Activated CD8-positive, alpha-beta memory T cell treated with anti-CD3 and anti-CD28 coated beads, Interleukin-2, amount 50 U/mL, for 48 hours (primary cell): ENCODE results near the gene CYLD.
A peak's percentile ranks its signal among the peaks of the same experiment; 100 is the strongest.

Experiments used
- DNase-seq: peaks from one replicate; pipeline ENCODE4 v3.0.0-alpha.2; 2020

The CYLD gene

DNA sequence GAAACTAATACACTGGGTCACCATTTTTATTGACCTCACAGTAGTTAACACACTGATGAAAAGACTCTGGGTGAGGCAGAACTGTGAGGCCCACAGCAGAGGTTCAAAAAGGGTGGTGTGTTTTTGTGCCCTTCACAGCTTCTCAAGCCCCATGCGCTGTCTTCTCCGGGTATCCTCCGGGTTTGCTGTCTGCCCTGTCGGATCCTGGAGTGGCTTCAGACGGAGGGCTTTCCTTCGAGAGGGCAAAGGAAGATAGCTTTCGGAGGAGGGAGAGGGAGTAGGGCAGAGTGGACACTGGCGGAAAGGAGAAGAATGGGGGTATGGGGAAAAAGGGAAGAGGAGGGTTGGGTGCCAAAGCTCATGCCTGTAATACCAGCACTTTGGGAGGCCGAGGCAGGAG, 80.8 kb downstream of the CYLD start:
- DNase-seq, result no peak

DNA sequence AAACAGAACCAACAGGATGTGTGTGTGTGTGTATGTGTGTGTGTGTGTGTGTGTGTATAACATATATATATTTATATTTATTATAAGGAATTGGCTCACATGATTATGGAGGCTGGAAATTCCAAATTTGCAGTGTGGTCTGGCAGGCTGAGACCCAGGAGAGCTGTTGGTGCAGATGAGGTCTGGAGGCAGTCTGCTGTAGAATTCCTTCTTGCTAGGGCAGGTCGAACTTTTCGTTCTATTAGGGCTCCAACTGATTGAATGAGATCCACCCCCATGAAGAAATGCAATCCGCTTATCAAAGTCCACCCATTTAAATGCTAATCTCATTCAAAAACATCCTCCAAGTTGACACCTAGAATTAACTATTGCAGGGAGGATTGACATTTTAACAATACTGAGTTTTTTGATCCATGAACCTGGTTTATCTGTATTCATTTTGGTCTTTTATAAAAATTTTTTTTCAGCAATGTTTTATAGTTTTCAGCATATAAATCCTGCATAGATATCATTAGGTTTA, 85.0 kb downstream of the CYLD start:
- no peak for DNase-seq

DNA sequence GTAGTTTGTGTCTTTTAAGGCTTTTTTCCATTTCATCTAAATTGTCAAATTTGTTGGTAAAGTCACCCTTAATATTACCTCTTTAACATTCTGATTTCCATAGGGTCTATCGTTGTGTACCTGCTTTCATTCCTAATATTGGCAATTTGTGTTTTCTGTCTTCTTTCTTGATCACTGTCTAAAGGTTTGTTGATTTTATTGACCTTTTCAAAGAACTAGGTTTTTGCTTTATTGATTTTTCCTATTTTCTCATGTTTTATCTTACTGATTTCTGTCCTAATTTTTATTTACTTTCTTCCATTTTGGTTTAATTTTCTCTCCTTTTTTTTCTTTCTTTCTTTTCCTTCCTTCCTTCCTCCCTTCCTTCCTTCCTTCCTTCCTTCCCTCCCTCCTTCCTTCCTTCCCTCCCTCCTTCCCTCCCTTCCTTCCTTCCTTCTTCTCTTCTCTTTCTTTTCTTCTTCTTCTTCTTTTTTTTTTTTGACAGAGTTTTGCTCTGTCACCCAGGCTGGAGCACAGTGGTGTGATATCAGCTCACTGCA, 86.3 kb downstream of the CYLD start:
- DNase-seq, result no peak

DNA sequence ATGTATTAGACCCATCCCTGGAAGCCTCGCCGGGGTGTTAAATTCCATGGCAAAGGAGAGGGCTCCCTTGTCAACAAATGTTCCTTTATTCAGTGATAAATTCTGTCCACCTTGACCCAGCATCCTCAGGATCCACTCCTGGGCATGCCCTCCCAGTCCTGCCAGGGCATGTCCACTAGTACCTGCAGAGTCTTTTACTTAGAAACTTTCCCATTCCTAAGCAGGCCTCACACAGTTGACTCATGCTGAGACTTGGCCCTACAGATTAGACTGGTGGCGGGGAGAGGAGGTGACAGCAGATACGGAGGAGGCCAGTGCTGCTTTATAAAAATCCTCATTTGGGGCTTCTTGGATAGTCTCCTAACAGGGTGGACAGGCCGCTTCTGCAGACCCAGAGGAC, 88.8 kb downstream of the CYLD start:
- DNase-seq, result no peak

DNA sequence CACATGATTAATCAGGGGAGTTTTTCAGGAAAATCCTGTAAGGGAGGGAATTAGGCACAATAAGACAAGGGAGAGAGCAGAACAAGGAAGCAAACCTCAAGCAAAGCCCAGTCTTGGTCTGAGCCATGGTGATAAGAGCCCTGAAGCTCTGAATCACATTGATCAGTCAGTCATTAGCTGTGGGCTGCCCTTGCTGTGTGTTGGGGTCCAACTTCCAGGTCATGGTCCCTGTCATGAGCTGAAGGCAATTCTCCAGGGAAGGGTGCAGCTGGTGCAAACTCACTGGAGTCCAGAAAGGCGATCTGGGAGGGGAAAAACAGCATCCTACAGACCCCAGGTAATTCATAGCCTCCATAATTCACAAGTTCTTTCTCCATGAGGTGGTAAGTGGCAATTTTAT, 89.9 kb downstream of the CYLD start:
- DNase-seq, result no peak

GRCh38 chr16:50833929-50834328, 92.0 kb downstream of the CYLD start:
- DNase-seq, result no peak

DNA sequence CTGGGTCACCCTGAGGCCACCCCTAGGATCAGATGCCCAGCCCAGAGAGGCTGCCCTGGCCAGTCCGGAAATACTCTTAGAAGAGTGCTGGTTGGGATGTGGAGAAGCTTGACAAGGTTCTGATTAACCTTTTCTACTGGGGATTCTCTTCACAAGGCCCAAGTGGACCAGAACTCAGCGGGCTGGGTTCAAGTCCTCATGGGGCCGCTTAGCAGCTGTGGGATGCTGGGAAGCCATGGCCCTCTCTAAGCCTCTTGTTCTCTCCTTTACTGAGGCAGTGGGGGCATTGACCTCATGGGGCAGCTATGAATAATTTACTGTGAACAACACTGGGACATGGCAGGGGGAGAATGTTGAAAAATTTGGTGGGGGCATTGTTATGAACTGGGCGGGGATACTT, 92.8 kb downstream of the CYLD start:
- no peak for DNase-seq

DNA sequence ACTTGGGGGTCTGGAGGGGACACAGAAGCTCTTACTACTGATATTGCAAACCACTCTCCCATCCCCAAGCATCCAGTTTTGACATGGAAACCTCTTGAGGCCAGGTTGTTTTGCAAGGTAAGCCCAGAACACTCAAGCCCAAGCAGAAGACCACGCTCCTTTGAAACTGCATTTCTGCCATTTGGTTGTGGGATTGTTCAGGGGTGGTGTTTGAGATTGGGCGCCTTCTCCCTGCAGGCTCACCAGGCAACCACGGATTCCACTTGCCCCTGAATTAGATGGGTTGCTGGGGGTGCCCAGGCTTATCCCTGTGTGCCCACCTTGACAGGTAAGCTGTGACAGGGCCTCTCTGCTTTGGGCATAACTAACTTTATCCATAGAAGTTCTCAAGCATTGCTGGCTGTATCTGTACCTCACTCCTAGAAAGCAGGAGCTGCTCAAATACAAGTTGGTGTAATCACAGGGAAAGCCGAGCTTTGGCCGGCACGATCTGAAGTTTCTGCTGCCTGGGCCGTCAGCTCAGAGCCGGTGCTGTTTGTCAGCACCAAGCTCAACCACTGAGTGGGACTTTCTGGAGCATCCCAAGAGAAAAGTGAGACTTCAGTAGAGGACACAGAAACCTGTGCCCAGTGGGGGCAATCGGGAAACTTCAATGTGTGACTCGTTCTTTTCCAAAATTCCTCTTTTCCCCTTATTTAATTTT, 93.6 kb downstream of the CYLD start:
- no peak for DNase-seq

- no peak for DNase-seq
Observed at GRCh38 chr16:50836121-50836621, 94.3 kb downstream of the CYLD start.

GRCh38 chr16:50837324-50837723, 95.4 kb downstream of the CYLD start:
- peak; percentile 28 for DNase-seq

- DNase-seq, result peak; percentile 7
Observed at GRCh38 chr16:50838165-50838564, 96.3 kb downstream of the CYLD start.

DNA sequence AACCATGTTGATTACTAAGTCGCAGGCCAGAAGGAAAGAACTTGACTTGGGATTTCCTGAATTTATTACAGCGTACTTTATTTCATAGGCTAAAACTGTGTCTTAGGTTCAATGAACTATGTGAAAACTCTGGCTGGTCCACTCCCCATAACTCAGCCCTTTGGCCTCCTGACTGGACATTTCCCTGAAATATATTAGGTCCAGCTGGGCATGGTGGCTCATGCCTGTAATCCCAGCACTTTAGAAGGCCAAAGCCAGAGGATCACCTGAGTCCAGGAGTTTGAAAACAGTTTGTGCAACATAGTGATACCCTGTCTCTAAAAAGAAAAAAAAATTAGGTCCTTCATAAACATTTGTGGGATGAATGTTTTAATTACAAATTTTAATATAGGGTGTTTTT, 97.0 kb downstream of the CYLD start:
- peak; percentile 23 for DNase-seq

DNA sequence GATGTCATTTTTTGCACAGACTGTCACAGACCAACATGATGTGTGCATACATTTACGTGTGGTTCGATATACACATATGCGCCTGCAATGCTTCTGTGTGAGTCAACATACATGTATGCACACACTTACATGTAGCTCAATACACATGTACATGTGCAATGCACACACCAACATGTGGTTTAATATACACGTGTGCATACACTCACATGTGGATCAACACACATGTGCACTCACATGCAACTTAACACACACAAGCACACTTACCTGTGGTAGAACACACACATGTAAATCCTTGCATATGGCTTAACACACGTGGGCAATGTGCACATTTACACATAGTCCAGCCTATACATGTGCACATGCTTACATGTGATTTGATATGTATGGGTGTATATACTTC, 97.5 kb downstream of the CYLD start:
- peak; percentile 33 for DNase-seq

DNA sequence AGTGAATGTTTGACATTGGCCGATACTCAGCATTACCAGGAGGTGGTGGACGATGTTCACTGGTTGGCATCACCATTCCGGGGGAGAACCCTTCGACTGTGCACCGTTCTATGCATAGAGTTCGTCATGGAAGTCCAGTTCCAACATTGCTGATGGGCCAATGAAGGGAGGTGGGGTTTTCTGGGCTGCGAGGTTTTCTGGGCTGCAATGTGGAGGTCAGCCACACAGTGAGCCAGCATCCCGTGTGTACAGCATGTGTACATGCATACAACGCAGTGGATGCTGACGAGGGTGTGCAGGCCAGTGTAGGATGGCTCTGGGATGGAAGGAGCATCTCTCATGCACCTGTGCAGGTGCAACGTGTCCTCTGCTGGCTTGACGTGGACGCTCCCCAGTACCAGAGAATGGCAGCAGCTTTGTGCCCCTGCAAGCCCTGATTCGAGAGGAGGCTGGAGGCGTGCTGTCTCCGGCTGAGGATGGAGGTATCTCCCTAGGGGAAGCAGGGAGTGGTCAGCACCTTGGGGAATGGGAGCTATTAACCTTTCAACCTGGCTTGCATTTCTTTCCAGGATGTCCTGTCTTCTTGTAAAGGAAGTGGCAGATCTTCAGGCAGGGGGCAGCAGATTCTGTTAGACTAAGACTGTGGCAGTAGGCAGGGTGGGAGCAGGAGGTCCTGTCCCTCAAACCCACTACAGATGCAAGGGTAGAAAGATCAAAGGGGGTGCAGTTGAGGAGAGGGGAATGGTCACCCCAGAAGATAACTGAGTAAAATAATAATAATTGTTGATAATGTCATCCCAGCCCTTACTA, 98.2 kb downstream of the CYLD start:
- DNase-seq, result peak; percentile 44

- DNase-seq, result peak; percentile 72
Observed at GRCh38 chr16:50841081-50841886, 99.4 kb downstream of the CYLD start.

DNA sequence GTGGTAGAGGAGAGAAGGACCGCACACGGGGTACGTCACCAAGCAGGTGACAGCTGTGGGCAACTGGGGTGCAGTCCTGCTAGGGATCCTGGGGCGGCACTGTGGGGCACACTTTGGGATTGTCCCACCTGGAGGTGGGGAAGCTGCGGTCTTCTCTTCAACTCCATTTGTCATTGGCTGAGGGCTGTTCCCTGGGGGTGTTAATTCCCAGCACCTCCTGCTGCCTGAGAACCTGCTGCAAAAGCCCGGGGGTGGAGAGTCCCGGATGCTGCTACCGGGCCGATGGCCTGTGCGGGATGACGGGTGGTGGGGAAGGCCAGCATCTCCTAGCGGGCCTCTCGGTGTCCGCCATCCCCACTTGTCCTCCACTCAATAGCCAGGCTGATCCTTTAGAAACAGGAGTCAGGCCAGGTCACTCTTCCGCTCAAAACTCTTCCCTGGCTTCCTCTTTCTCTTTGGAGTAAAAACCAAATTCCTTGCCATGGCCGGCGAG, 100.2 kb downstream of the CYLD start:
- DNase-seq, result no peak

GRCh38 chr16:50842589-50842988, 100.7 kb downstream of the CYLD start:
- DNase-seq, result no peak

DNA sequence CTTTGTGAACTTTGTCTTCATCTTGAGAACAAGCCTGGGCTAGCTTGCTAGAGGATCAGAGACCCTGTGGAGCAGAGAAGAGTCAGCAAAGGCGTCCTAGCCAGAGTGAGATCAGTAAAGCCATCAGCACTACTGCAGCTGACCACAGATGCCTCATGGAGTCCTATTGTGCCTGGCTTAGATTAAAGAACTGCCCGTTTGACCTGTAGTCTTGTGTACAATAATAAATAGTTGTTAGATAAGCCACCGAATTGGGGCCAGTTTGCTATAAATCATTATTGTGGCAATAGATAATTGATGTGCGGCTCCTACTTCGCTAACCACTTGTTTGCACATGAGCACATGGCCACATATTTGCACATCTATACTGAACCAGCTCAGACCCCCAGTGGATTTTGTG, 103.0 kb downstream of the CYLD start:
- no peak for DNase-seq

GRCh38 chr16:50845296-50845695, 103.4 kb downstream of the CYLD start:
- no peak for DNase-seq

GRCh38 chr16:50846511-50846910, 104.6 kb downstream of the CYLD start:
- DNase-seq, result no peak

DNA sequence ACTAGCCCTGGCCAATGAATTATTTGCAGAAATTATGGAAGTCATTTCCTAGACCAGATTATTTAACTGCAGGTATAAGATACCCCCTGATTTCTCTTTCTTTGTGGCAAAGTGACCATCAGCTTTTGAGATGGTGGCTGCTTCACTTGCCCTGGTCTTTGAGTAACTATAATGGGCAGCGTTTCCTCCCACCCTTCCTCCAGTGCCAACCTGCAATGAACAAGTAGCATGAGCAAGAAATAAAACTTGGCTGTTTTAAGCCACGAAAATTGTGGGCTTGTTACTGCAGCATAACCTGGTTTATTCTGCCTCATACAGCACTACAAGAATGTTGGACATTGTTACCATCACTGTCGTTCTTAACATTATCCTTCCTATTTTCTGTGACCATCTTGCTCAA, 105.3 kb downstream of the CYLD start:
- DNase-seq, result no peak

DNA sequence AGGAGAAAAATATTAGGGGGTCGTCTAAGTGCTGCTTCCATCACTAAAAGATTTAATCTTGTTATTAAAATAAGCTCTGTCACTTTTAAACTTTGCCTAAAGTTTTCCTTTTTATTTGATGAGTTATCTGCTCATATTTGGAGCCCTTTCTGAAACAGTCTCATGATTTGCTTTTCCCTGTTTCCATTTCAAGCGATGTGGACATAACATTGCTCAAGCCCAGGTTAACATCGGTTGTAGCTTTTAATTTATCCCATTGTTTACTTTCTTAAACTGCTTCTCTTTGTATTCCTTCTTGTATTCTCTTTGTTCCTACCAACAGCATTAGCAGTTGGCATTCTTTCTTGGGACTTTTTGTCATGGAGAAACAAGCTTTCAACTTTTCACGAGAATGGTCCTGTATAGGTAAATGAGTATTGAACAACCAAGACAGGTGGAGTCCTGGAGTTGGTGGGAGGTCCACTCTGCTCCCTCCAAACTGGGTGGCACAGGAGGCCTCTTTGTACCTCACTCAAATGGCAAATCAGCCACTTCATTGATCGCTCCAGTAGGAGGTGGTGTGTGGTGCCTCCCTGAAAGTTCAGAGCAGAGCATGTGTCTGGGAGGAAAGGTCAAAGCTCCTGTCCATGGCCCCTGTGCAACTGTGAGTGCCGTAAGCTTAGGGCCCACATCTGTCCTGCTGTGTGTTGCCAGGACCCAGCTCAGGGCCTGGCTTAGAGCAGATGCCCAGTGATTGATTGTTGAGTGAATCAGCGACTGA, 107.0 kb downstream of the CYLD start:
- no peak for DNase-seq
